GM12878 (cell line): Measurements from ENCODE around the gene AGAP1. TPM values are rescaled to one million over a fixed set of nuclear protein-coding genes. Genes with fewer than 3 reads are reported as not detected.

ENCODE experiments used
- ATAC-seq: fragments of 200-7000 bp; cut with Tn5 transposase; 3 replicates; pipeline ENCODE4 v1.9.1; 2020; ENCODE audit warnings: mild to moderate bottlenecking, moderate library complexity
- BruUV-seq: library from RNA; stranded (reverse); fragments of 400-500 nt; replicated peaks from 2 replicates; lab custom pipeline; 2021; lab: Mats Ljungman, UMichigan
- CTCF ChIA-PET: fragments of 300-600 bp; sonication (Branson Sonifier 250); formaldehyde crosslinking; extraction: SDS; loops from one replicate; lab custom pipeline; 2021; ENCODE audit warnings: inconsistent platforms; lab: Yijun Ruan, JAX
- POLR2A ChIA-PET: fragments of 350-600 bp; formaldehyde crosslinking; extraction: SDS; loops from one replicate; lab custom pipeline; 2021; ENCODE audit warnings: inconsistent platforms; lab: Charles Lee
- RAD21 ChIA-PET: fragments of 300-600 bp; sonication (Branson Sonifier 250); formaldehyde crosslinking; loops from one replicate; lab custom pipeline; 2023; ENCODE audit warnings: antibody characterized with exemption; ENCODE audit not compliant: unreplicated experiment; lab: Charles Lee
- SMC1A ChIA-PET: fragments of 300-600 bp; sonication (Branson Sonifier 250); formaldehyde crosslinking; loops from one replicate; lab custom pipeline; 2023; ENCODE audit not compliant: unreplicated experiment, uncharacterized antibody; lab: Charles Lee
- DNase-seq: peaks from one replicate; pipeline ENCODE4 v3.0.0-alpha.2; 2011; ENCODE audit warnings: low read depth, low spot score
- FAIRE-seq: peaks from 3 replicates; lab custom pipeline; 2011; peaks lifted over from hg19 to GRCh38; lab: Jason Lieb, UNC
- H2AFZ ChIP-seq: 2 replicates; pipeline ENCODE4 v1.6.0; 2011; ENCODE audit warnings: low read depth, low read length, control low read depth; ENCODE audit not compliant: control insufficient read depth
- H3K27ac ChIP-seq: 2 replicates; pipeline ENCODE4 v1.5.1; 2011; ENCODE audit warnings: control low read depth; ENCODE audit not compliant: control insufficient read depth, insufficient read depth
- H3K27me3 ChIP-seq, 2 experiments: replicated peaks in 1 of 2; 2 replicates each; pipeline versions ENCODE4 v1.6.0 to v1.6.1; 2011; ENCODE audit warnings: low read length in 1 of 2; ENCODE audit not compliant: control insufficient read depth in 2 of 2, insufficient read depth in 2 of 2
- H3K36me3 ChIP-seq, 2 experiments: 2 replicates each; pipeline ENCODE4 v1.5.1; 2011; ENCODE audit warnings: low read length in 1 of 2; ENCODE audit not compliant: control insufficient read depth in 2 of 2, insufficient read depth in 2 of 2
- H3K4me1 ChIP-seq: 2 replicates; pipeline ENCODE4 v1.6.1; 2011; ENCODE audit warnings: mild to moderate bottlenecking, low read length, moderate library complexity, mixed read lengths; ENCODE audit not compliant: control insufficient read depth, insufficient read depth
- H3K4me2 ChIP-seq: 2 replicates; pipeline ENCODE4 v1.6.0; 2011; ENCODE audit warnings: control low read depth; ENCODE audit not compliant: control insufficient read depth, insufficient read depth
- H3K4me3 ChIP-seq: fragments of 200-600 bp; sonication (generic); 2 replicates; pipeline ENCODE4 v1.5.1; 2016
- H3K79me2 ChIP-seq: 2 replicates; pipeline ENCODE4 v1.6.0; 2011; ENCODE audit warnings: low read length; ENCODE audit not compliant: control insufficient read depth, insufficient read depth
- H3K9ac ChIP-seq: 2 replicates; pipeline ENCODE4 v1.8.0; 2011; ENCODE audit warnings: low read length, control low read depth, mixed read lengths; ENCODE audit not compliant: control insufficient read depth, insufficient read depth
- H3K9me3 ChIP-seq: replicated peaks from 3 replicates; pipeline ENCODE4 v1.5.1; 2011; ENCODE audit warnings: mild to moderate bottlenecking, low read length; ENCODE audit not compliant: control insufficient read depth, insufficient read depth
- H4K20me1 ChIP-seq: 2 replicates; pipeline ENCODE4 v1.6.0; 2011; ENCODE audit not compliant: control insufficient read depth, insufficient read depth
- ATF7 ChIP-seq: fragments of 450-650 bp; IDR thresholded peaks from 2 replicates; pipeline ENCODE4 v1.6.1; 2016; ENCODE audit warnings: low read depth, mild to moderate bottlenecking
- FOXM1 ChIP-seq: IDR thresholded peaks from 2 replicates; pipeline ENCODE4 v1.6.1; 2012; ENCODE audit warnings: low read depth, mild to moderate bottlenecking, inconsistent platforms, low read length, moderate library complexity
- MTA2 ChIP-seq: fragments of 450-650 bp; IDR thresholded peaks from 2 replicates; pipeline ENCODE4 v1.6.1; 2016; ENCODE audit warnings: low read depth, mild to moderate bottlenecking, moderate library complexity
- RAD51 ChIP-seq: fragments of 450-650 bp; IDR thresholded peaks from 2 replicates; pipeline ENCODE4 v1.6.1; 2016; ENCODE audit warnings: moderate library complexity, mild to moderate bottlenecking, inconsistent platforms
- RB1 ChIP-seq: fragments of 450-650 bp; formaldehyde crosslinking; IDR thresholded peaks from 2 replicates; pipeline ENCODE4 v1.6.1; 2017; ENCODE audit warnings: mild to moderate bottlenecking, borderline replicate concordance
- ZNF217 ChIP-seq: fragments of 450-650 bp; IDR thresholded peaks from 2 replicates; pipeline ENCODE4 v1.6.1; 2017; ENCODE audit warnings: antibody characterized with exemption, mild to moderate bottlenecking
- WGBS: methylation state at CpG from one replicate; pipeline ENCODE4 v1.1.6; 2016; ENCODE audit warnings: low lambda C conversion rate; ENCODE audit not compliant: insufficient replicate concordance, insufficient coverage; ENCODE audit errors: missing lambda C conversion rate; 5-methylcytosine and 5-hydroxymethylcytosine counted together
- in situ Hi-C: fragments of 300-500 bp; cut with MboI; formaldehyde crosslinking; loops from 9 replicates; pipeline ENCODE4 v1.14.3; 2018; ENCODE audit warnings: mixed read lengths
- intact Hi-C: fragments of 100-400 bp; cut with micrococcal nuclease; formaldehyde crosslinking; loops from one replicate; pipeline ENCODE4 v1.14.2; 2022; ENCODE audit not compliant: unreplicated experiment
- polyA plus RNA-seq, 11 experiments: library from polyadenylated mRNA; depleted of rRNA in 4 of 11; unstranded in 6 of 11; stranded (reverse) in 5 of 11; fragments of >200 nt; fragmentation: Nextera tagmentation in 4 of 11; fragmentation: Illumina TruSeq in 1 of 11; extraction: Ambion mirVana in 4 of 11; extraction: Trizol in 1 of 11; gene quantifications; 1 replicate in 1 of 11; 2 replicates in 10 of 11; pipeline versions ENCODE4 v1.2.1 to v1.2.3, GENCODE V29; 2011 to 2016; ENCODE audit warnings: inconsistent platforms in 2 of 11, missing spikeins in 2 of 11, low read depth in 1 of 11
- total RNA-seq, 4 experiments: library from RNA; depleted of rRNA in 3 of 4; stranded (reverse); fragments of >200 nt in 3 of 4; fragmentation: Illumina TruSeq in 1 of 4; extraction: Trizol in 1 of 4; gene quantifications; 2 replicates each; pipeline versions ENCODE4 v1.2.1 to v1.2.3, GENCODE V29; 2013 to 2021
- TF ChIP-seq, protein P1 (sequence below): fragments of 450-650 bp; IDR thresholded peaks from 2 replicates; pipeline ENCODE4 v1.6.1; 2017; ENCODE audit warnings: mild to moderate bottlenecking, moderate library complexity
- TF ChIP-seq, protein P2 (sequence below): fragments of 450-650 bp; formaldehyde crosslinking; IDR thresholded peaks from 2 replicates; pipeline ENCODE4 v1.4.0; 2022; ENCODE audit warnings: mild to moderate bottlenecking, moderate library complexity
- TF ChIP-seq, protein P3 (sequence below): IDR thresholded peaks from 2 replicates; pipeline ENCODE4 v1.6.1; 2011; ENCODE audit warnings: mild to moderate bottlenecking, low read depth, low read length, moderate library complexity; ENCODE audit not compliant: insufficient replicate concordance

Gene AGAP1
- total and polyA plus RNA-seq, 10 of the 15 experiments (the other 5 are each of a cell fraction or from before 2014, with no cell fraction given) = 0.05 to 0.15 (median 0.06) TPM; not detected in 7

DNA sequence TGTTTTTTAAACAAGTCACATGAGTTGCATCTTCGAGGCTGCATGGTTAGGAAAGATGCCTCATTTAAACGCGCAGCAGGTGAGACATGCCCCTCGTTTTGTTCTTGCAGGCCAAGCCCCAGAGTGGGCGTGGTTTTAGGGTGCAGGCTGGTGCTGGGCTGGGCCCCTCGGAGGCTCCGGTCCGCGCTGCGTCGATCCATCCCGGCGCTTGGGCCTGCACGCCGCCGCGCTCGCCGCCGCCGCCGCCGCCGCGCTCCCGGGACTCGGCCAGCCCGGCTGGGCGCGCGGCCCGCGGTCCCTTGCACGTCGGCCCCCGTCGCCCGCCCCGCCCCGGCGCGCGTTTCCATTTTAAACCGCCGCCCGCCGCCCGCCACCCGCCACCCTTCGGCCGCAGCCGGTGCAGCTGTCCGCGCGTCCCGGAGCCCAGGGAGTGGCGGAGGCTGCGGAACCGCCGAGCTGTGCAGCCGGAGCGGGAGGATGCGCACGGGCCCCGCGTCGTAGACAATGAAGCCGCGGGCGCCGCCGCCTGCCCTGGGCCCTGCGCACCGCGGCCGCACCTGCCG, 175.5 kb downstream of the AGAP1 start:
- ChIA-PET POLR2A (no interaction called here), RAD21 (no interaction called here), CTCF (no interaction called here), SMC1A (no interaction called here)
- Histone ChIP-seq H3K27me3 (peaks cover 0 to 4% of the 10 kb centered on the region in 2 experiments; a peak in 3 of 4 replicates), H3K79me2 (no peaks in the 10 kb centered on the region), H3K4me3 (no peak overlapping the region), H3K4me1 (no peaks in the 10 kb centered on the region), H2AFZ (no peak overlapping the region), H3K4me2 (no peak overlapping the region), H3K27ac (no peak overlapping the region), H3K9ac (no peak overlapping the region), H4K20me1 (no peaks in the 10 kb centered on the region), H3K36me3 (no peaks in the 10 kb centered on the region), H3K9me3 (no peaks in the 10 kb centered on the region; the same call in 2 of the 3 replicates)
- TF ChIP-seq RB1 (no peak), FOXM1 (no peak), MTA2 (no peak), ZNF217 (no peak), RAD51 (no peak), ATF7 (no peak)
- TF ChIP-seq, protein P1, sequence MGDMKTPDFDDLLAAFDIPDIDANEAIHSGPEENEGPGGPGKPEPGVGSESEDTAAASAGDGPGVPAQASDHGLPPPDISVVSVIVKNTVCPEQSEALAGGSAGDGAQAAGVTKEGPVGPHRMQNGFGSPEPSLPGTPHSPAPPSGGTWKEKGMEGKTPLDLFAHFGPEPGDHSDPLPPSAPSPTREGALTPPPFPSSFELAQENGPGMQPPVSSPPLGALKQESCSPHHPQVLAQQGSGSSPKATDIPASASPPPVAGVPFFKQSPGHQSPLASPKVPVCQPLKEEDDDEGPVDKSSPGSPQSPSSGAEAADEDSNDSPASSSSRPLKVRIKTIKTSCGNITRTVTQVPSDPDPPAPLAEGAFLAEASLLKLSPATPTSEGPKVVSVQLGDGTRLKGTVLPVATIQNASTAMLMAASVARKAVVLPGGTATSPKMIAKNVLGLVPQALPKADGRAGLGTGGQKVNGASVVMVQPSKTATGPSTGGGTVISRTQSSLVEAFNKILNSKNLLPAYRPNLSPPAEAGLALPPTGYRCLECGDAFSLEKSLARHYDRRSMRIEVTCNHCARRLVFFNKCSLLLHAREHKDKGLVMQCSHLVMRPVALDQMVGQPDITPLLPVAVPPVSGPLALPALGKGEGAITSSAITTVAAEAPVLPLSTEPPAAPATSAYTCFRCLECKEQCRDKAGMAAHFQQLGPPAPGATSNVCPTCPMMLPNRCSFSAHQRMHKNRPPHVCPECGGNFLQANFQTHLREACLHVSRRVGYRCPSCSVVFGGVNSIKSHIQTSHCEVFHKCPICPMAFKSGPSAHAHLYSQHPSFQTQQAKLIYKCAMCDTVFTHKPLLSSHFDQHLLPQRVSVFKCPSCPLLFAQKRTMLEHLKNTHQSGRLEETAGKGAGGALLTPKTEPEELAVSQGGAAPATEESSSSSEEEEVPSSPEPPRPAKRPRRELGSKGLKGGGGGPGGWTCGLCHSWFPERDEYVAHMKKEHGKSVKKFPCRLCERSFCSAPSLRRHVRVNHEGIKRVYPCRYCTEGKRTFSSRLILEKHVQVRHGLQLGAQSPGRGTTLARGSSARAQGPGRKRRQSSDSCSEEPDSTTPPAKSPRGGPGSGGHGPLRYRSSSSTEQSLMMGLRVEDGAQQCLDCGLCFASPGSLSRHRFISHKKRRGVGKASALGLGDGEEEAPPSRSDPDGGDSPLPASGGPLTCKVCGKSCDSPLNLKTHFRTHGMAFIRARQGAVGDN = no peak
- TF ChIP-seq, protein P2, sequence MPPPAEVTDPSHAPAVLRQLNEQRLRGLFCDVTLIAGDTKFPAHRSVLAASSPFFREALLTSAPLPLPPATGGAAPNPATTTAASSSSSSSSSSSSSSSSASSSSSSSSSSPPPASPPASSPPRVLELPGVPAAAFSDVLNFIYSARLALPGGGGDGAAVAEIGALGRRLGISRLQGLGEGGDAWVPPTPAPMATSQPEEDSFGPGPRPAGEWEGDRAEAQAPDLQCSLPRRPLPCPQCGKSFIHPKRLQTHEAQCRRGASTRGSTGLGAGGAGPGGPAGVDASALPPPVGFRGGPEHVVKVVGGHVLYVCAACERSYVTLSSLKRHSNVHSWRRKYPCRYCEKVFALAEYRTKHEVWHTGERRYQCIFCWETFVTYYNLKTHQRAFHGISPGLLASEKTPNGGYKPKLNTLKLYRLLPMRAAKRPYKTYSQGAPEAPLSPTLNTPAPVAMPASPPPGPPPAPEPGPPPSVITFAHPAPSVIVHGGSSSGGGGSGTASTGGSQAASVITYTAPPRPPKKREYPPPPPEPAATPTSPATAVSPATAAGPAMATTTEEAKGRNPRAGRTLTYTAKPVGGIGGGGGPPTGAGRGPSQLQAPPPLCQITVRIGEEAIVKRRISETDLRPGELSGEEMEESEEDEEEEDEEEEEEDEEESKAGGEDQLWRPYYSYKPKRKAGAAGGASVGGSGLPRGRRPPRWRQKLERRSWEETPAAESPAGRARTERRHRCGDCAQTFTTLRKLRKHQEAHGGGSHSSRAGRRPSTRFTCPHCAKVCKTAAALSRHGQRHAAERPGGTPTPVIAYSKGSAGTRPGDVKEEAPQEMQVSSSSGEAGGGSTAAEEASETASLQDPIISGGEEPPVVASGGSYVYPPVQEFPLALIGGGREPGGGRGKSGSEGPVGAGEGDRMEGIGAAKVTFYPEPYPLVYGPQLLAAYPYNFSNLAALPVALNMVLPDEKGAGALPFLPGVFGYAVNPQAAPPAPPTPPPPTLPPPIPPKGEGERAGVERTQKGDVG (CRISPR knock-in tag) = no peak
- TF ChIP-seq, protein P3, sequence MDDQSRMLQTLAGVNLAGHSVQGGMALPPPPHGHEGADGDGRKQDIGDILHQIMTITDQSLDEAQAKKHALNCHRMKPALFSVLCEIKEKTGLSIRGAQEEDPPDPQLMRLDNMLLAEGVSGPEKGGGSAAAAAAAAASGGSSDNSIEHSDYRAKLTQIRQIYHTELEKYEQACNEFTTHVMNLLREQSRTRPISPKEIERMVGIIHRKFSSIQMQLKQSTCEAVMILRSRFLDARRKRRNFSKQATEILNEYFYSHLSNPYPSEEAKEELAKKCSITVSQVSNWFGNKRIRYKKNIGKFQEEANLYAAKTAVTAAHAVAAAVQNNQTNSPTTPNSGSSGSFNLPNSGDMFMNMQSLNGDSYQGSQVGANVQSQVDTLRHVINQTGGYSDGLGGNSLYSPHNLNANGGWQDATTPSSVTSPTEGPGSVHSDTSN = no peak
- DNase-seq (no peak), FAIRE-seq (no peak), ATAC-seq (no peak)
- 10% methylated on average over 23 of the region's 77 CpGs for WGBS
- no TSS peak for BruUV-seq
- in situ Hi-C loops = no loop called here
- intact Hi-C loops = no loop called here
